DLD1 (cell line): ENCODE measurements around the gene LMCD1.

ENCODE experiments used
- in situ Hi-C: cut with HindIII; loops from 2 replicates; pipeline ENCODE4 v1.10.0; 2017; ENCODE audit warnings: low sequenced_read_pairs

Gene LMCD1

GRCh38 chr3:8530581-8530980, 29.0 kb downstream of the LMCD1 start:
- in situ Hi-C loops, result no loop called here

- in situ Hi-C loops, result no loop called here
Measured at GRCh38 chr3:8532251-8532871, 30.7 kb downstream of the LMCD1 start.

- in situ Hi-C loops, result no loop called here
Measured at GRCh38 chr3:8536096-8537056, 34.8 kb downstream of the LMCD1 start.

- in situ Hi-C loops, result no loop called here
Measured at GRCh38 chr3:8537440-8537839, 35.8 kb downstream of the LMCD1 start.

- in situ Hi-C loops, result no loop called here
Measured at GRCh38 chr3:8538223-8538622, 36.6 kb downstream of the LMCD1 start.

GRCh38 chr3:8538913-8539312, 37.3 kb downstream of the LMCD1 start:
- in situ Hi-C loops, result no loop called here

GRCh38 chr3:8539419-8539818, 37.8 kb downstream of the LMCD1 start:
- in situ Hi-C loops, result no loop called here

- in situ Hi-C loops, result no loop called here
Measured at GRCh38 chr3:8540456-8540855, 38.8 kb downstream of the LMCD1 start.

- in situ Hi-C loops, result no loop called here
Measured at GRCh38 chr3:8541486-8541885, 39.9 kb downstream of the LMCD1 start.

- in situ Hi-C loops, result no loop called here
Measured at GRCh38 chr3:8542190-8543135, 40.8 kb downstream of the LMCD1 start.

GRCh38 chr3:8546609-8547008, 45.0 kb downstream of the LMCD1 start:
- in situ Hi-C loops, result no loop called here

- in situ Hi-C loops, result no loop called here
Measured at GRCh38 chr3:8548502-8549275, 47.1 kb downstream of the LMCD1 start.

- in situ Hi-C loops, result no loop called here
Measured at GRCh38 chr3:8549354-8549753, 47.7 kb downstream of the LMCD1 start.

GRCh38 chr3:8550611-8551010, 49.0 kb downstream of the LMCD1 start:
- in situ Hi-C loops, result no loop called here

GRCh38 chr3:8552223-8552762, 50.7 kb downstream of the LMCD1 start:
- in situ Hi-C loops, result no loop called here

- in situ Hi-C loops, result no loop called here
Measured at GRCh38 chr3:8553405-8553804, 51.8 kb downstream of the LMCD1 start.

- in situ Hi-C loops, result no loop called here
Measured at GRCh38 chr3:8554696-8555095, 53.1 kb downstream of the LMCD1 start.

GRCh38 chr3:8555113-8555661, 53.6 kb downstream of the LMCD1 start:
- in situ Hi-C loops, result no loop called here

GRCh38 chr3:8555725-8556472, 54.3 kb downstream of the LMCD1 start:
- in situ Hi-C loops, result no loop called here
